Suprapubic skin (tissue), 4 donors: ENCODE measurements around the gene TRAK1. TPM values are rescaled to one million over a fixed set of nuclear protein-coding genes. Genes with fewer than 3 reads are reported as not detected.
A peak's percentile ranks its signal among the peaks of the same experiment; 100 is the strongest.

ENCODE experiments used
- DNase-seq, 2 donors: peaks; one replicate each; pipeline ENCODE4 v3.0.0-alpha.2; 2019; ENCODE audit warnings: low spot score in 2 of 2
- H3K27ac ChIP-seq: fragments of 200-600 bp; sonication (generic); one replicate; pipeline ENCODE4 v1.5.1; 2019
- H3K27me3 ChIP-seq: fragments of 200-600 bp; sonication (generic); one replicate; pipeline ENCODE4 v1.5.1; 2019
- H3K36me3 ChIP-seq: fragments of 200-600 bp; sonication (generic); one replicate; pipeline ENCODE4 v1.5.1; 2019
- H3K4me1 ChIP-seq: fragments of 200-600 bp; sonication (generic); one replicate; pipeline ENCODE4 v1.5.1; 2019
- H3K4me3 ChIP-seq: fragments of 200-600 bp; sonication (generic); one replicate; pipeline ENCODE4 v1.5.1; 2019; ENCODE audit warnings: mild to moderate bottlenecking
- H3K9me3 ChIP-seq: fragments of 200-600 bp; sonication (generic); one replicate; pipeline ENCODE4 v1.5.1; 2019
- CTCF ChIP-seq, 2 donors: fragments of 200-600 bp in 1 of 2; fragments of 450-650 bp in 1 of 2; sonication (generic) in 1 of 2; IDR thresholded peaks; one replicate each; pipeline ENCODE4 v1.5.1; 2016 to 2019; ENCODE audit warnings: antibody characterized with exemption in 2 of 2, mild to moderate bottlenecking in 1 of 2, moderate library complexity in 1 of 2
- EP300 ChIP-seq: sonication (generic); formaldehyde crosslinking; IDR thresholded peaks from one replicate; pipeline ENCODE4 v1.6.1; 2017; ENCODE audit warnings: antibody characterized with exemption
- POLR2A ChIP-seq, 2 donors: fragments of 450-650 bp; IDR thresholded peaks; one replicate each; pipeline ENCODE4 v1.6.1; 2017; ENCODE audit warnings: antibody characterized with exemption in 2 of 2, mild to moderate bottlenecking in 2 of 2, moderate library complexity in 2 of 2
- POLR2AphosphoS5 ChIP-seq, 3 donors: sonication (generic); formaldehyde crosslinking; IDR thresholded peaks; one replicate each; pipeline ENCODE4 v1.6.1; 2017; ENCODE audit warnings: antibody characterized with exemption in 3 of 3
- WGBS: methylation state at CpG from one replicate; pipeline ENCODE4 v1.1.5; 2018; 5-methylcytosine and 5-hydroxymethylcytosine counted together
- total RNA-seq, 4 donors: library from RNA; depleted of rRNA; stranded (reverse); fragments of >200 nt; gene quantifications; one replicate each; pipeline ENCODE4 v1.1.0, GENCODE V29; 2016

The TRAK1 gene
- total RNA-seq, 4 donors from 2014 or later = 78.3 to 214 (median 86.4) TPM

GRCh38 chr3:42159147-42159546 is 68.0 kb downstream of the TRAK1 start:
- no peak for TF ChIP-seq POLR2AphosphoS5 (IDR thresholded peaks at IDR 0.05)
- TF ChIP-seq CTCF (IDR thresholded peaks at IDR 0.05) = no peak
- no peak for TF ChIP-seq POLR2A (IDR thresholded peaks at IDR 0.05)
- TF ChIP-seq EP300 = no peak
- DNase-seq = no peak
- H3K9me3 ChIP-seq = no peaks in the 10 kb centered on the region
- H3K4me1 ChIP-seq = peaks cover 38% of the 10 kb centered on the region
- no peaks in the 10 kb centered on the region for H3K27me3 ChIP-seq
- H3K36me3 ChIP-seq = no peaks in the 10 kb centered on the region
- H3K4me3 ChIP-seq = peak overlapping the region; percentile 26
- 74% methylated on average over 8 of the region's 8 CpGs for WGBS
- H3K27ac ChIP-seq = peak overlapping the region; percentile 80

- 17% methylated on average over 13 of the region's 16 CpGs for WGBS
- DNase-seq = peak in 1 of 2 donors; percentile 72
- TF ChIP-seq POLR2AphosphoS5 (IDR thresholded peaks at IDR 0.05) = no peak
- no peak for TF ChIP-seq CTCF (IDR thresholded peaks at IDR 0.05)
- no peak for TF ChIP-seq EP300
- no peak for TF ChIP-seq POLR2A (IDR thresholded peaks at IDR 0.05)
- Histone ChIP-seq H3K9me3 (no peaks in the 10 kb centered on the region), H3K4me3 (peak overlapping the region; percentile 26), H3K36me3 (no peaks in the 10 kb centered on the region), H3K4me1 (peaks cover 45% of the 10 kb centered on the region), H3K27me3 (no peaks in the 10 kb centered on the region), H3K27ac (peak overlapping the region; percentile 80)
These were observed 68.7 kb downstream of the TRAK1 start for GRCh38 chr3:42159706-42160472.

- peaks cover 54% of the 10 kb centered on the region for H3K4me1 ChIP-seq
- no peak for DNase-seq
- no peak overlapping the region for H3K27ac ChIP-seq
- no peaks in the 10 kb centered on the region for H3K36me3 ChIP-seq
- no peaks in the 10 kb centered on the region for H3K27me3 ChIP-seq
- TF ChIP-seq POLR2AphosphoS5 (IDR thresholded peaks at IDR 0.05) (no peak), POLR2A (IDR thresholded peaks at IDR 0.05) (no peak), EP300 (no peak), CTCF (IDR thresholded peaks at IDR 0.05) (no peak)
- peak overlapping the region; percentile 26 for H3K4me3 ChIP-seq
- 90% methylated on average over 6 of the region's 6 CpGs for WGBS
- H3K9me3 ChIP-seq = no peaks in the 10 kb centered on the region
These were observed 70.1 kb downstream of the TRAK1 start for GRCh38 chr3:42161050-42161935.

- no peaks in the 10 kb centered on the region for H3K36me3 ChIP-seq
- H3K9me3 ChIP-seq = no peaks in the 10 kb centered on the region
- no peak overlapping the region for H3K4me3 ChIP-seq
- TF ChIP-seq POLR2A (IDR thresholded peaks at IDR 0.05) (no peak), CTCF (IDR thresholded peaks at IDR 0.05) (no peak), POLR2AphosphoS5 (IDR thresholded peaks at IDR 0.05) (no peak), EP300 (no peak)
- no peaks in the 10 kb centered on the region for H3K27me3 ChIP-seq
- H3K4me1 ChIP-seq = peaks cover 53% of the 10 kb centered on the region
- H3K27ac ChIP-seq = no peak overlapping the region
- 84% methylated on average over 5 of the region's 5 CpGs for WGBS
- DNase-seq = no peak
These were observed 71.3 kb downstream of the TRAK1 start for GRCh38 chr3:42162462-42162861.
